ENCODE data around the gene TBC1D4. TPM values are rescaled to one million over a fixed set of nuclear protein-coding genes. Genes with fewer than 3 reads are reported as not detected.
"Not testable (repeated sequence)": the region's sequence is repeated elsewhere in the genome, so short reads cannot be mapped to it uniquely, and the experiment has no call there.

The TBC1D4 gene
- total and polyA plus RNA-seq, 2 donors, result 18.8 to 22.8 TPM

DNA sequence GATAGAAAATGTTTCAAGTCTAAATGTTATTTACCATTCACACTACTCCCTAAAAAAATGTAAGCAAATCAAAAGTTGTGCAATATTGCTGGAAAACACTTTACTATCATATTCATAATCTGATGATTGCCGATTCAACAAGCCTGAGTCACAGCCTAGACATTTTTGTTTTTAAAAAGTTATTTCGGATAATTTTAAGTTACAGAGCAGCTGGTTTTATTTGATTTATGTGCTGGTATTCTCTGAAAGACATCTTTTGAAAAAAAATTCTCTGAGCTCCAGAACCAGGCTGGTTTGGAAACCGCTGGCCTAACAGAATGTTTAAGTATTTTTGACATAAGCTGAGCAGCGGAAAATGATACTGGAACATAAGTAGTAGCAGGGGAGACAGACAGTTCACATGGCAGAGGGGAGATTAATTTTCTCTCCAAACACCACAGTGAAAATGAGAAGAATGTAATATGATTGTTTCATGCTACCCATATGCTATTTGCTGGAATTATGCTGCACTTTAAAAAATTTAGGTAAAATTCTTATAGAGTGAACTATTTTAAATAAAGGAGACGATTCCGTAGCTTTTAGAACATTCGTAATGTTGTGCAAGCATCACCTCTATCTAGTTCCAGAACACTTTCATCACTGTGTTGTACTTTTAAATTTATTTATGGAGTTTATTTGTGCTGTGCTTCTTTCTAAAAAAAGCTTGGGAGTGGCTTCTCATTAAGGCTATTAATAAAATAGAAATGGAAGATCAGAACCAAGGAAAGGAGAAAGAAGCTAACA is 36.1 kb downstream of the TBC1D4 start:
- H3K27me3 ChIP-seq (ENCODE audit: control insufficient read depth in 2 of 2, insufficient read depth in 1 of 2, low read length in 1 of 2), result no peaks in the 10 kb centered on the region
- no peaks in the 10 kb centered on the region for H3K36me3 ChIP-seq (ENCODE audit: control insufficient read depth in 2 of 2, insufficient read depth in 2 of 2, low read length in 1 of 2)
- 93% methylated on average over 7 of the region's 7 CpGs for WGBS
- H3K9me3 ChIP-seq (ENCODE audit: control insufficient read depth in 2 of 2, insufficient read depth in 1 of 2, low read length in 1 of 2), result no peaks in the 10 kb centered on the region
- no peak for DNase-seq (ENCODE audit: low read depth in 6 of 9, low spot score in 9 of 9)
- H3K4me3 ChIP-seq (ENCODE audit: low read length in 2 of 2), result no peak overlapping the region
- H3K4me1 ChIP-seq (ENCODE audit: control insufficient read depth in 2 of 2, insufficient read depth in 2 of 2, low read length in 2 of 2), result no peaks in the 10 kb centered on the region
- H3K27ac ChIP-seq (ENCODE audit: low read depth in 1 of 2, low read length in 1 of 2), result no peak overlapping the region

DNA sequence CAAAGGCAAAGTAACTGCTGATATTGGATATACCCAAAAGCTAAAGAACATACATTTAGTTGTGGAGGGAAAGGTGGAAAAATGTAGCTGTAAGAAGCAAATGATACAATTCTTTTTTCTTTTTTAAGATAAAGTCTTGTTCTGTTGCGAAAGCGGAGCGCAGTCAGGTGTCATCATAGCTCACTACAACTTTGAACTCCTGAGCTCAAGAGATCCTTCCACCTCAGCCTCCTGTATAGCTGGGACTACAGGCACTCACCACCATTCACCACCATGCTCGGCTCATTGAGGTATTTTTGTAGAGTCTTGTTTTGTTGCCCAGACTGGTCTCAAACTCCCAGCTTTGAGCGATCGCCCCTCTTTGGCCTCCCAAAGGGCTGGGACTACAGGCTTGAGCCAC is 38.0 kb downstream of the TBC1D4 start:
- WGBS, result over 99% methylated on average over 6 of the region's 6 CpGs
- Histone ChIP-seq H3K4me3 (ENCODE audit: low read length in 2 of 2) (no peak overlapping the region), H3K4me1 (ENCODE audit: control insufficient read depth in 2 of 2, insufficient read depth in 2 of 2, low read length in 2 of 2) (no peaks in the 10 kb centered on the region), H3K9me3 (ENCODE audit: control insufficient read depth in 2 of 2, insufficient read depth in 1 of 2, low read length in 1 of 2) (no peaks in the 10 kb centered on the region), H3K27ac (ENCODE audit: low read depth in 1 of 2, low read length in 1 of 2) (no peak overlapping the region), H3K36me3 (ENCODE audit: control insufficient read depth in 2 of 2, insufficient read depth in 2 of 2, low read length in 1 of 2) (no peaks in the 10 kb centered on the region), H3K27me3 (ENCODE audit: control insufficient read depth in 2 of 2, insufficient read depth in 1 of 2, low read length in 1 of 2) (no peaks in the 10 kb centered on the region)
- DNase-seq (ENCODE audit: low read depth in 6 of 9, low spot score in 9 of 9), result no peak

- H3K27me3 ChIP-seq (ENCODE audit: control insufficient read depth in 2 of 2, insufficient read depth in 1 of 2, low read length in 1 of 2), result no peaks in the 10 kb centered on the region
- H3K4me3 ChIP-seq (ENCODE audit: low read length in 2 of 2), result no peak overlapping the region
- H3K4me1 ChIP-seq (ENCODE audit: control insufficient read depth in 2 of 2, insufficient read depth in 2 of 2, low read length in 2 of 2), result no peaks in the 10 kb centered on the region
- WGBS, result 98% methylated on average over 8 of the region's 8 CpGs
- no peaks in the 10 kb centered on the region for H3K9me3 ChIP-seq (ENCODE audit: control insufficient read depth in 2 of 2, insufficient read depth in 1 of 2, low read length in 1 of 2)
- no peak overlapping the region for H3K27ac ChIP-seq (ENCODE audit: low read depth in 1 of 2, low read length in 1 of 2)
- H3K36me3 ChIP-seq (ENCODE audit: control insufficient read depth in 2 of 2, insufficient read depth in 2 of 2, low read length in 1 of 2), result no peaks in the 10 kb centered on the region
- DNase-seq (ENCODE audit: low read depth in 6 of 9, low spot score in 9 of 9), result no peak
Measured at GRCh38 chr13:75443356-75443958, 38.5 kb downstream of the TBC1D4 start.

GRCh38 chr13:75442736-75443234 is 39.2 kb downstream of the TBC1D4 start:
- Histone ChIP-seq H3K27me3 (ENCODE audit: control insufficient read depth in 2 of 2, insufficient read depth in 1 of 2, low read length in 1 of 2) (no peaks in the 10 kb centered on the region), H3K27ac (ENCODE audit: low read depth in 1 of 2, low read length in 1 of 2) (no peak overlapping the region), H3K9me3 (ENCODE audit: control insufficient read depth in 2 of 2, insufficient read depth in 1 of 2, low read length in 1 of 2) (no peaks in the 10 kb centered on the region), H3K4me3 (ENCODE audit: low read length in 2 of 2) (no peak overlapping the region), H3K4me1 (ENCODE audit: control insufficient read depth in 2 of 2, insufficient read depth in 2 of 2, low read length in 2 of 2) (no peaks in the 10 kb centered on the region), H3K36me3 (ENCODE audit: control insufficient read depth in 2 of 2, insufficient read depth in 2 of 2, low read length in 1 of 2) (no peaks in the 10 kb centered on the region)
- no peak for DNase-seq (ENCODE audit: low read depth in 6 of 9, low spot score in 9 of 9)
- 96% methylated on average over 6 of the region's 6 CpGs for WGBS

GRCh38 chr13:75440100-75440499 is 41.9 kb downstream of the TBC1D4 start:
- Histone ChIP-seq H3K27ac (ENCODE audit: low read depth in 1 of 2, low read length in 1 of 2) (no peak overlapping the region), H3K4me1 (ENCODE audit: control insufficient read depth in 2 of 2, insufficient read depth in 2 of 2, low read length in 2 of 2) (no peaks in the 10 kb centered on the region), H3K4me3 (ENCODE audit: low read length in 2 of 2) (no peak overlapping the region), H3K27me3 (ENCODE audit: control insufficient read depth in 2 of 2, insufficient read depth in 1 of 2, low read length in 1 of 2) (no peaks in the 10 kb centered on the region), H3K9me3 (ENCODE audit: control insufficient read depth in 2 of 2, insufficient read depth in 1 of 2, low read length in 1 of 2) (no peaks in the 10 kb centered on the region), H3K36me3 (ENCODE audit: control insufficient read depth in 2 of 2, insufficient read depth in 2 of 2, low read length in 1 of 2) (no peaks in the 10 kb centered on the region)
- 98% methylated on average over 2 of the region's 2 CpGs for WGBS
- DNase-seq (ENCODE audit: low read depth in 6 of 9, low spot score in 9 of 9), result no peak

DNA sequence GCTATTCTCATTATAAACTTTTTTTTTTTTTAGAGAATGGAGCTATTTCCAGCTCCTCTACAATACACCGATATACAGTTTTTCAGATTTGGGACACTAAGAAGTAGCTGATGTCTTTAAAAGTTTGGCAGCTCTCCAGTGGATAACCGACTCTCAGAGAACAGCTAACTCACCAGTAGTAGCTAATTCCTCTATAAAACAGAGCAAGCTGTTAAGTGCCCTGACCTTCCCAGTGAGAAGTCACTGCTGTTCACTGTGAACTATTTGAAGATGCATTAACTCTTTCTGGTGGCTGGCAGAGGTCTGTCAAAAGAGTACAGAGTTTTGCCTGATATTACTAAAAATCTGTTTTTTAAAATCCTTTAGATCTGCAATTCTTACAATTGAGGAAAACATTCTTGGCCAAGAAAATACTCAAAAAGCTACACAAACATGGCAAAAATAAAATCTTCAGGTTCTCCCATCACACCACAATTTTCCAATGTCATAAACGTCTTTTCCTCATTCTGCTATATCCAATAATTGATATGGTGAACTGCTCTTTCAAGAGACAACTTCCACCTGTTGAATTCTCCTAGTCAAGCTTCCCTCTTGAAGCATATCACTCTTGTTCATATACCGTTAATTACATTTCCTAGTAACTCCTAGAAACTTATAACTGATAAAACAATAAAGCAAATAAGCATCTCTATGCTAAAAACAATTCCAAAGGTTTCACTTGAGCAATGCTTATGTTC is 44.2 kb downstream of the TBC1D4 start:
- no peak overlapping the region for H3K4me3 ChIP-seq (ENCODE audit: low read length in 2 of 2)
- DNase-seq (ENCODE audit: low read depth in 6 of 9, low spot score in 9 of 9), result no peak
- WGBS, result 90% methylated on average over 4 of the region's 4 CpGs
- H3K9me3 ChIP-seq (ENCODE audit: control insufficient read depth in 2 of 2, insufficient read depth in 1 of 2, low read length in 1 of 2), result no peaks in the 10 kb centered on the region
- no peaks in the 10 kb centered on the region for H3K36me3 ChIP-seq (ENCODE audit: control insufficient read depth in 2 of 2, insufficient read depth in 2 of 2, low read length in 1 of 2)
- H3K27ac ChIP-seq (ENCODE audit: low read depth in 1 of 2, low read length in 1 of 2), result no peak overlapping the region
- no peaks in the 10 kb centered on the region for H3K27me3 ChIP-seq (ENCODE audit: control insufficient read depth in 2 of 2, insufficient read depth in 1 of 2, low read length in 1 of 2)
- H3K4me1 ChIP-seq (ENCODE audit: control insufficient read depth in 2 of 2, insufficient read depth in 2 of 2, low read length in 2 of 2), result no peaks in the 10 kb centered on the region

GRCh38 chr13:75434126-75434525 is 47.8 kb downstream of the TBC1D4 start:
- not testable (repeated sequence) for H3K4me3 ChIP-seq (ENCODE audit: low read length in 2 of 2); H3K4me1 ChIP-seq (ENCODE audit: control insufficient read depth in 2 of 2, insufficient read depth in 2 of 2, low read length in 2 of 2); DNase-seq (ENCODE audit: low read depth in 6 of 9, low spot score in 9 of 9); H3K36me3 ChIP-seq (ENCODE audit: control insufficient read depth in 2 of 2, insufficient read depth in 2 of 2, low read length in 1 of 2); H3K27ac ChIP-seq (ENCODE audit: low read depth in 1 of 2, low read length in 1 of 2); H3K27me3 ChIP-seq (ENCODE audit: control insufficient read depth in 2 of 2, insufficient read depth in 1 of 2, low read length in 1 of 2); H3K9me3 ChIP-seq (ENCODE audit: control insufficient read depth in 2 of 2, insufficient read depth in 1 of 2, low read length in 1 of 2)
- 99% methylated on average over 2 of the region's 2 CpGs for WGBS

GRCh38 chr13:75432811-75433244 is 49.1 kb downstream of the TBC1D4 start:
- no peak overlapping the region for H3K4me3 ChIP-seq (ENCODE audit: low read length in 2 of 2)
- 95% methylated on average over 5 of the region's 5 CpGs for WGBS
- no peaks in the 10 kb centered on the region for H3K27me3 ChIP-seq (ENCODE audit: control insufficient read depth in 2 of 2, insufficient read depth in 1 of 2, low read length in 1 of 2)
- H3K27ac ChIP-seq (ENCODE audit: low read depth in 1 of 2, low read length in 1 of 2), result no peak overlapping the region
- no peaks in the 10 kb centered on the region for H3K4me1 ChIP-seq (ENCODE audit: control insufficient read depth in 2 of 2, insufficient read depth in 2 of 2, low read length in 2 of 2)
- no peaks in the 10 kb centered on the region for H3K9me3 ChIP-seq (ENCODE audit: control insufficient read depth in 2 of 2, insufficient read depth in 1 of 2, low read length in 1 of 2)
- DNase-seq (ENCODE audit: low read depth in 6 of 9, low spot score in 9 of 9), result no peak
- H3K36me3 ChIP-seq (ENCODE audit: control insufficient read depth in 2 of 2, insufficient read depth in 2 of 2, low read length in 1 of 2), result no peaks in the 10 kb centered on the region

DNA sequence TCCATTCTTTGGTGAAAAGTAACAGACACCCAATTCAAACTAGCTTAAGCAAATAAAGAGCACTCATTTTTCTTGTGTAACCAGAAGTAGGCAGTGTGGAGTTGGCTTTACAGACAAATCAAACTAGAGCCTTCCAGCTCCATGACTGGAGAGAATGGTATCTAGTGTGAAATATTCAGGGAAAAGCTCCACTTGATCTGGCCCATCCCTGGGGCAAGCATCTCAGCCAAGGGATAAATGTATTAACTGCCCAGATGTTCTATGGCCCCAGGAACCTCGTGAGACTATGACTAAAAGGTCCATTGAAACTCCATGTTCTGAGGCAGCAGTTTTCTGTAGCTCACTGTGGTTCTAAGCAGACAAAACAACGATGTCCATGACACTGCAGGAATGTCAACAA is 49.9 kb downstream of the TBC1D4 start:
- WGBS, result 90% methylated on average over 2 of the region's 2 CpGs
- Histone ChIP-seq H3K4me1 (ENCODE audit: control insufficient read depth in 2 of 2, insufficient read depth in 2 of 2, low read length in 2 of 2) (no peaks in the 10 kb centered on the region), H3K9me3 (ENCODE audit: control insufficient read depth in 2 of 2, insufficient read depth in 1 of 2, low read length in 1 of 2) (no peaks in the 10 kb centered on the region), H3K36me3 (ENCODE audit: control insufficient read depth in 2 of 2, insufficient read depth in 2 of 2, low read length in 1 of 2) (no peaks in the 10 kb centered on the region), H3K4me3 (ENCODE audit: low read length in 2 of 2) (no peak overlapping the region), H3K27me3 (ENCODE audit: control insufficient read depth in 2 of 2, insufficient read depth in 1 of 2, low read length in 1 of 2) (no peaks in the 10 kb centered on the region), H3K27ac (ENCODE audit: low read depth in 1 of 2, low read length in 1 of 2) (no peak overlapping the region)
- no peak for DNase-seq (ENCODE audit: low read depth in 6 of 9, low spot score in 9 of 9)

Measured in thymus (tissue), 11 donors.